Amygdala (tissue), 56 donors: ENCODE data around the gene BMP2.

Source experiments
- DNase-seq, 56 donors: peaks; one replicate each; lab custom pipeline; 2025; lab: John Stamatoyannopoulos, UW

Gene BMP2

DNA sequence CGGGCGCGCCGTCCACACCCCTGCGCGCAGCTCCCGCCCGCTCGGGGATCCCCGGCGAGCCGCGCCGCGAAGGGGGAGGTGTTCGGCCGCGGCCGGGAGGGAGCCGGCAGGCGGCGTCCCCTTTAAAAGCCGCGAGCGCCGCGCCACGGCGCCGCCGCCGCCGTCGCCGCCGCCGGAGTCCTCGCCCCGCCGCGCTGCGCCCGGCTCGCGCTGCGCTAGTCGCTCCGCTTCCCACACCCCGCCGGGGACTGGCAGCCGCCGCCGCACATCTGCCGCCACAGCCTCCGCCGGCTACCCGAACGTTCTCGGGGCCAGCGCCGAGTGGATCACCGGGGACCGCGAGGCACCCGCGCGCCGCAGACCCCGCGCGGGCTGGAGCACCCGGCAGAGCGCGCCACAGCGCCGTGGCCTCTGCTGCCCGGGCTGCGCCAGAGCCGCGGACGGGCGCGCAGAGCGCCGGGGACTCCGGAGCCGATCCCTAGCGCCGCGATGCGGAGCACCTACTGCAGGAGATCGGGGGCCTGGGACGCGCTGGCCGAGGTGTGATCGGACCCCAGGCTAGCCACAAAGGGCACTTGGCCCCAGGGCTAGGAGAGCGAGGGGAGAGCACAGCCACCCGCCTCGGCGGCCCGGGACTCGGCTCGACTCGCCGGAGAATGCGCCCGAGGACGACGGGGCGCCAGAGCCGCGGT is at the start of gene BMP2:
BMP2 (plus strand) TSS at position 151 of the 692 bp plus-strand sequence. CDS start 2,441 bp downstream, outside the sequence.
- DNase-seq, result peak in 33 of 56 donors; percentile 14 to 77 (median 51)

DNA sequence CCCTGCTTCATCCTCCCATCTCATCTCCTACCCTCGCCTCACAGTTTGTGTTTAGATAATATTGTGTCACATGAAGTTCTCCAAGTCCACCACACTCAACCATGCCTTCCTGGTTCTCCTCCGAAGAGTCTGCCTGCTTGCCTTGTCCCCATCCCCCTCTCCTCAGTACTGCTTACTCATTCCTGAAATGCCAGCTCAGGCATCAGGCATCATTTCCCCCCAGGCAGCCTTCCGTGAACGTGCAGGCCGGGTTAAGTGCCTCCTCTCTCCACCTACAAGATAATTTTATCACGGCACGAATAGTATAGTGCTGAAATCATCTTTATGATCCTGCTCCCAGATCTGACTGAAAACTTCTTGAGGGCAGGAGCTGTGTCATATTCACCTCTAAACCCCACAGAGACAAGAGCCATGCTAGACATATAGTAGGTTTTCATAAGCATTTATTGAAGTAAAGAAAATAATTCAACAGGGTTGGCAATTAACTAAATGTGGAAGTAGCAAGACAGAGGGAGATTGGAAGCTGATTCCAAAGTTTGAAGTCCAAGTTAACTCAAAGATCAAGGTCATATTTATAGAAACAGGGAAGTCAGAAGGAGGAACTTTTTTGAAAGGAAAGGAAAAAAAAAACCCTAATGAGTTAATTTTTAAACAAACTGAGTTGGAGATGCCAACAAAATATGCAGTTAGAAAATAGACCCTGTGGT is 48.7 kb upstream of the BMP2 start:
- DNase-seq, result no peak

DNA sequence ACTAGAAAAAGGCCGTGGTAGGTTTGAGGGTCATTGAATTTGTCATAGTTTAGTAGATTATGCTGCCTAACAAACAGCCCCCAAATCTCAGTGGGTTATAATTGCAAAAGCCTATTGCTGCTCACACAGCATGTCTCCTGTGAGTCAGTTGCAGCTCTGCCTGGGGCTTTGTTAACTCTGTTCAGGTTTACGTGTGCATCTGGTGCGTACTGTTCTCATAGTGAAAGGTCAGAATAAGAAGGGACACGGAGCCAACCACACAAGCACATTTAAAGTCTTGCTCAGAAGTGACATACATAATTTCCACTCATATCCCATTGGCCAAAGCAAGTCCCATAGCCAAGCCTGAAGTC is 48.1 kb upstream of the BMP2 start:
- DNase-seq, result no peak

DNA sequence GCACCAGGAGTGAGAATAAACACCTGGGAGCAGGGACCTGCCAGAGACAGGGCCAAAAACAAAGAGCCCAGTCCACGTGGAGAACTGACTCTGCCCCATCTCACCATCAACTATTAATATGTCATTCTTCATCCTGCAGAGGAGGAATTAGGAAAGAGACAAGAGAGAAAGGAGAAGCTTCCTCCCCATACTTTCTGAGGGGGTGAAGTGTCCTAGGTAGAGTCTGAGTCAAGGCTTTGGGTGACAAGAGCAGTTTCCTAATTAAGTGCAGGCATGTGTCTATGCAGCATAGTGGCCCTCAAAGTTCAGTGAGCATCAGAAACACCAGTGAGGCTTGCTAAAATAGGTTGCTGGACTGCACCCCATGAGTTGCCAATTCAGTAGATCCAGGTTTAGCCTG is 40.7 kb upstream of the BMP2 start:
- DNase-seq, result no peak

DNA sequence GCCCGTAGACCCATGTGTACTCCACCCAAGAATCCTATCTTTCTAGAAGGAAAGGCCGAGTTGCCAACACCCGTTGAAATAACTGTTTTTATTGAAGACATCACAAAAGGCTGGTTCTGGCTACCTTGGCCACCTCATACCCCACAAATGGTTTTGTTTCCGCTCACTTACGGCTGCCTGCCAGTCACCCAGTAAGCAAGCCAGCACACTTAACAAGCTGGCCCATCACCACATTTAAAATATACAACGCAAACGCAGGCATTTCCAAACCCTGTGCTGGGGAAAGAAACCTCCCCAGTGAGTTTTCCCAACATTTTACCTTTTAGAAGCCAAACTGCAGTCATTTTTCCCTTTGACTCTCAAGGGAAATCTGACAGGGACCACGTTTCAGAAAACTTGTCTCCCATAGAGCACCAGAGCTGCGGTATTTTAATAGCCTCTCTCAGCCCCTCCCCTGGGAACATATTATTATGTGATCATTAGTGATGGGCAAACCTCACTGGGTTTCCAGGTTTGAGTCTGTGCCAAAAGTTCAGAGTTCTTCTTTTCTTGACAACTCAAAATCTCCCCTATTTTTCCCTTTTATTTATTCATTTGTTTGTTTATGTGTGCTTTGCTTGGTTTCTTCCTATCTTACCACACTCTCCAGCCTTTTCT is 36.7 kb upstream of the BMP2 start:
- peak in 1 of 56 donors; percentile 6 for DNase-seq

DNA sequence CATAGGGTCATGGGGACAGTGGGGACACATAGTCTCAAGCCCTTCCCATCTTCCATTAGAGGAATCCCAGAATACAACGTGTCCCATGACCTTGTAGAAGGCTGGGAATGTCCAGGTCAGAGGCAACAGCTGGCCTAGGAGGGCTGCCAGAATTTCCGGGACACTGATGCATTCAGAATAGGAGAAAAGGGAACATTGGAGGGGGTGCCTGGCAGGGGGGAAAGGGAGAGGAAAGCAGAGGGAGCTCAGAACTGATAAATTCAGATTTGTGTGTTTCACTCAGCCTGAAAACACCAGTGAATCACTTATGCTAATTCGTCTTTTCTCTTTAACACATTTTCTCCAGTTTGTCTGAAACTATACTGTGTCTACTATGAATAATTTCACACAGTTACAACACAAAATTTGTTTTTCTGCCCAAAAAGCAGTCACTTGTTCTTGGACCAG is 35.5 kb upstream of the BMP2 start:
- DNase-seq, result peak in 44 of 56 donors; percentile 3 to 76 (median 32)

DNA sequence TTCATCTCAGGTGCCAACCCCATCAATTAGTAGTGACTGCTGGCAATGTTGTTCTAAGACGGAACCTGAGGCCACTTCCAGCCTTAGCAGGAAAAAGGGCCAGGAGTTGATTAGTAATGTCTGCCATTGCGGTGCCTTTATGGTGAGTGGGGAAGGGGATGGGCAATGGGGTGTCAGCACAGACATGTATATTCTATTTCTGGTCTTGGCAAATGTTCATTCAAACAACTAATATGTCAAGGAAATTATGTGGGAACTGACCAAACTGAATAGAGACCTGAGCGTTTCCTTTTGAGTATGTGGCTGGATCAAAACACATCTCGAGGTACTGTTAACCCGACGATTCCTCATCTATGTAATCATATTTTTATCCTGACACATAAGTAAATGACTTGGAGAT is 34.6 kb upstream of the BMP2 start:
- no peak for DNase-seq

DNA sequence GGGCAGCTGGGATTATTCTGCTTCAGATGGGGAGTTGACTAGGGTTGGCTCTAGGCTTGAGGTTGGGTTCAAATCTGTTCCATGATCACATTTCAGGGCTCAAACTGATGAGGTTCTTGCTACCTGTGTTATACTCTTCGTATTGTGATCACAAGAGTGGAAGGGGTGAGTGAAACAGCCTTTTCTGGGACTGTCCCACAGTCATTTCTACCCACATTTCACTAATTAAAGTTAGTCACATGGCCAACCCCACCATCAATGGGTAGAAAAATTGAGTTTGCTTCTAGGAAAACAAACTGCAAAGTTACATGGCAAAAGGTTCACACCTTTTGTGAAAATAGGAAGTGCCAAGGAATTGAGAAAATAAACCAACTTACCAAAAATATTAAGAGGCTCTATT is 33.5 kb upstream of the BMP2 start:
- DNase-seq, result no peak

DNA sequence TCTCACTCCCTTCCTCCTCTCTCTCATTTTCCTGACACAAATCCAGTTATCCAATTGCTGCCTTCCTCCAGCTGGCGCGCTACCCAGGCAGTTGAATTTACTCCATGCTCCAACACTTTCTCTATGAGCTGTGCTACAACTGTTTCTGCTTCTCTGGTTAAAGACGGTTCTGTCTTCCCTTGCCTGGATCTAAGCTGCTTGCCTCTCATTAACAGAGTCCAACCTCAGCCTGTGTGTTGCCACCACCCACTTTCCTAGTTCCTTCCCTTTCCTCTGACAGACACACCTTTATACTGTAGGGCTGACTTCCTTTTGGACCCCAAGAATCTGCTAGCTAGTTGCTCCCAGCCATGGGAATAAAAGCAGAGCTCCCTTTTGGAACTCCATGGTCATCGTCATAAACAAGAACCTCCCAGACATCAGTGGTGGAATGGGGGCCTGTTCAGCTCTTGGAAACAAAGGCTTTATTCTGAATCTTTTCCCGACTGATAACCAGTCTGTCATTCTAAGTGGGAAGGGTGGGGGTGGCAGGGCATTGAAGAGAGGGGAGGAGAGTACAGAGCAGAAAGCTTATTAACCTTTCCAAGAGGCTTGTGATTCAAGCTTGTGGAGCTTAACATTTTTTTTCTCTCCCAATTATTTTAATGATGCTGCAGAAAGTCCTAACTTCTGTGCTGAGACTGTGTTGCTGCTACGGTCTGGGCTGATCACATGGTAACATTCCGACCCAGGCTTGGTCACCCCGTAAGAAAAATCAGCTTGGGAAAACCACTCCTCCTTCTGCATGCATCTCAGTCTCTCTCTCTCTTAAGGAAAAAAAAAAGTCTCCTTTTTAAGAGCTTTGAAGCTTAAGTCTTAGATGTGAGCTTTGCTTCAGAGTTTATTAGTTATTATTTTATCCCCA is 31.3 kb upstream of the BMP2 start:
- peak in 14 of 56 donors; percentile 1 to 29 (median 10) for DNase-seq

DNA sequence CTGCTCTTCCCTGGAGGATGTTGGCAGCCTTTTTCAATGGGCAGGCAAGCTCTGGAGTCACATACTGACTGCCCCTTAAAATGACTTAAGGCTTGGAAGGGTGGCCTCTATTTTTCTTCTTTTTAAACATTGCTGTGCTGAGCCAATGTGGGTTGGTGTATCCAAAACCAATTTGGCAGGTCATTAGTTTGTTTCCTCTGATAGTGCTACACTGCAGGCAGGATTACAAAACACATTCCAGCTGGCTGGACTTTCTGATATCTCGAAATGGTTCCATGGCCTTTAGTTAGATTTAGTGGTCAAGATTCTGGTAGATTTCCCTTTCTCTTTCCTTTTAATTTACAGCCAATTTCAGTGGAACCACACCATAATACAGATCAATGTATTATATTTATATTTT is 28.1 kb upstream of the BMP2 start:
- DNase-seq, result no peak

DNA sequence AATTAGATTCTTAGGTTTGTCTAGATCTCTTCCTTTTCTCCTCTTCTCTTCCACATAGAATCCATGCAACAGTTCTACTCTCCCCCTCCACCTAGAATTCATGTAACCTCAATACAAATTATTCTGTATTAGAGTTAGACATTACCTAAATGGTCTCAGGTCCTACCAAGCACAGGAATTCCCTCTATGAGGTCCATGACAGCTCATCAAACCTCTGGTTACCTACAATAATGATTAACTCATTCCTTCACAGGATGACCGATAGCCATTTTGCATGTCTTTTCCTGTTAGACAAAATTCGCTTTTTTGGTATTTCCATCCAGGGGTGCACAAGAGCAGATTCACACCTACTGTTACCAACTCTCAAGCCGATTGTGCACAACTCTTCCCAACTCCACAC is 27.4 kb upstream of the BMP2 start:
- DNase-seq, result no peak

DNA sequence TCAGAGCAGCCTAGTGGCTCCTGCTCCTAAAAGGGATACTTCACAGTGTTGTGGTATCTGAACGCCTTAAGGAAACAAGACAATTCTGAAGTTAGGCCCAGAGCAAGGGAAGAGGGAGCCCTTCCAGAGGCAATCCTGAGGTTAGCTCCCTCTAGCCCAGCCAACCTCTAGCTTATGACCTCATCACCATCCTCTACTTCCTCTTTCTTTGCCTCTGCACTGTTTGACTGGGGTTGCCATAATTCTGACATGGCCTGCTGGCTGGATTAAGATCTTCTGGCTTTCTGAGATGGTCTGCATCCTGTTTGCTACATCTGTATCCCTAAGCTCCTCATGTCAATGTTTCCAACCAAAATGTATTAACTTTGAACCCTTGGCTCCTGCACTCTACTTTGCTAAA is 23.3 kb upstream of the BMP2 start:
- DNase-seq, result no peak

DNA sequence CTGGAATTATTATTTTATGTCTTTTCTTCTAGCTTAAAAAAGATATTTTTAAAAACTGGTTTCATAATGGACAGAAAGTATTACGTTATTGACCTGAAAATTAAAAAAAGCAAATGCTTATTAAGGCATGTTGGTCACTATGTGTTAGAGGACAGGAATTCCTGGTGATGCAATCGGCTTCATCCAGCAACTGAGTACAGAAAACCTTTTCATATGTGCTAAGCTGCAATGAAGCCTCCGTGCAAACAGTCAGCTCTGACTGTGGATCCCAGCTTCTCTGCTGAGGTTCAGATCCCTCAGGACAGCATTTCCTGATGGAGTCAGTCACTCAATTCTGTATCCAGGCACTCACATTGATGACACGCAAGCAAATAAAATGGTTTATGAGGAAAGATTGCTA is 22.7 kb upstream of the BMP2 start:
- no peak for DNase-seq

DNA sequence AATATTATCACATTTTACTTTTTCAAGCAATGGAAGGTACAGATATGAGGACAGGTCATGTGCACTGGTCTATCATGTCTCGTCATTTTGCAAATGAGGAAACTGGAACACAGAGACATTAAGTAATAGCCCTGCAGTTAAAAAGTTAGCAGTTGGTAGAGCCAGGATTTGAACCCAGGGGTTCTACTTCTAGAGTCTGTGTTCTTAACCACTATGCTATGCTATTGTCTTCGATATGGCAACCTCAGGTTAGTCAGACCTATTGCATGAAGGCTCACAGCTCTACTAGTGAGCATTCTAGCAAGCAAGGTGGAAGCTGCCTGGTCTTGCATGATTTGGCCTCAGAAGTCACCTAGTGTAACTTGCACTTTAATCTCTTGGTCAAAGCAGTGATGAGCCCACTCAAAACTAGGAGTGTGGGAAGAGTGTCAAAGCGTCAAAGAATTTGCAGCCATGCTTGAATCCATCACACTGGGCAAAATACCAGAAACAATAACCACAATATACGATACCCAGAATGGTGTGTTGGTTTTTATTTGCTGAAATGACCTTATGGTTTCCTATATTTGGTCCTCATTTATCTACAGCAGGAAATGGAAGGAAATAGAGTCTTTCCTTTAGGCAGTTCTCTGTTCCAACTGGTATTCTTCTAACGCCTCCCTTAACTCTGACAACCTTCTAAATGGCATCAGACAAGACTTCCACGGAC is 20.4 kb upstream of the BMP2 start:
- DNase-seq, result peak in 2 of 56 donors; percentile 8 to 26

DNA sequence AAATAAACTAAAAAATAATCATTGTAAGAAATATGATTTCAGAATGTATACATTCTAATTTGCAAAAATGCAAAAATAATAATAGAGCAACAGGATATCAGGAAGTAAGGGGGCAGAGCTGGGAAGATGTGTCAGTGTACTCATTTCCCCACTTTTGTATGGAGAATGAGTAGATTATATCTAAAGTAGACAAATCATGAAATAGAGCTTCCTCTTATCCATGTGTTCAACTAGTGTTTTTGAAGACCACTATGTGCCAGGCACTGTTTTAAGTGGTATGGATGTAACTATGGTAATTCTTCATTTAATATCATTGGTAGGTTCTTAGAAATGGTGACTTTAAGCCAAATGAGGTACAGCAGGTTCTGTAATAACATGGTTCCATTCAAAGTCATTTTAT is 17.0 kb upstream of the BMP2 start:
- no peak for DNase-seq

DNA sequence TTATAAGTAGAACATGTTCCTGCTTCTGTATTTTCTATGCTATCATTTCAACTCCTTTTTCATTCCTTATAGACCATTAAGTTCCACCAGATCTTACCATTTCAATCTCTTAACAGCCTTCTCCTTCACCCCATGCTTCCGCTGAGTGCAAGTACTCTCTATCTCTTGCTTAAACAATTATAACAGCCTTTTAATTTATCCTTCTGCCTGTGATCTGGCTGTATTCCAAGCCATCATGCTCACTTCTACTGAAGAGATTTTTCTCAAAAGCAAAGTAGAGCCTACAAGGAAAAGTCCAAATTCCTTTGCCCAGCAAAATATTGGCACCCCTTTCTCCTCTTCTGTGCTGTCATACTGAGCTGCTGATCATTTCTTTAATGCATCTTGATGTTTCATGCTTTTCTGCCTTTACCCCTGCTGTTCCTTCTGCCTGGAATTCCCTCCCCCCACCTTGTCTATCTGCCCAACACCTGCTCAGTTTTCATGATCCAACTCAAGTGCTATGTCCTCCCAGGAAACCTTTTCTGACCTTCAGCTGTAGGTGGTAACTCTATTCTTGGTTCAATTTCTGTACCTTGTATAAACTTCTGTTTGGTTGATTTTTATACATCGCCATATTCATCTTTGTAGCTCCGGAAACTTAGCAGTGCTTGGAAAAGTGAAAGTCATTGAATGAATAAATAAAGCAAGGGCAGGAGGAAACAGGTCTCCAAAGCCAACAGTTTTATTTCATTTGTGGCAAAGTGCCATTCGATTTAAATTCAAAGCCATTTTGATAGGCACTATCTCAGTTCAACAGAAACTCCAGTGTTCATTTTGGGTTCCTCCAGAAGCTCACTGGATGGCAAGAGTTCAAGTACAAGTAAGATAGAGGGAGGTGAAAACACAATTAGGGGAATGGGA is 10.5 kb upstream of the BMP2 start:
- no peak for DNase-seq

DNA sequence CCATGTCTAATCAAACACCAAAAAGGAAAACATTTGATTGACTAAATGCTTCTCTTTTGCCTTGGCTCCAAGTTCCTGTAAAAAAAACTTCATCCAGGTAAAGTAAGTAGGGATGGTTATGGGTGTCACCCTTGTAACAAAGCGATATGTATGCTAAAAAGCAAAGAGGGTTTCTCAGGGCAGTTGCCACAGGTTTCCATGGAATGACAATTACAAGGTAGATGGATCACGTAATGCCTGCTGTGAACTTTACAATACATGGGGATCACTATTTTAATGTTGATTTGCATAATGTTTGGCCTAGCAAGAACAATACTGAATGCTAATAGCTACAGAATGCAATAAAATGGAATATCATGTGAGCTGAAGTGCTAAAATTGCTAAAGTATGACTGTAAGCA is 2.9 kb upstream of the BMP2 start:
- no peak for DNase-seq

DNA sequence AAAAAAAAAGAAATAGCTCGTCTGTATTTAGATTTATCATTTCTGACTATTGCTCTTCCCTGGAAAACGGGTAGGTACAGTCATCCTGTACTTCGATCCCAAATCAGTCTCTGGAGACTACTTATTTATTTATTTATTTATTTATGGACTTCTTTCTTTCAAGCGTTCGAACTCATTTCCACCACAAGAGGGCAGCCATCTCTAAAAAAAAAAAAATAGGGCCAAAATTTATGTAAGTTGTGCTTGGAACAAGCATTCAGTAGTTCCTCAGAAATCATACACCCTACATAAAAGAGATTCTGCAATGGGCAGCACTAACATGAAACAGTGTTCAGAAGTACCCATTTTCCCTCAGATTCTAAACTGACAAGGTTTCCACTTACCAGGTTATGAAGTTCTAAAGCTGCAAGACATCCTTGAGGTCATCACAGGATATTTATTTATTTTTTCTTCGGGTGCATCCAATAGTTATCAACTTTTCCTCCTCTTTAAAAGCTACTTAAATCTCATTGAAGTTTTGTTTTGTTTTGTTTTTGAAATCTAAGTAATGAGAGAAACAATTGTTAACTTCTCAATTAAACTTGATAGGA is 1.9 kb upstream of the BMP2 start:
- DNase-seq, result peak in 5 of 56 donors; percentile 1 to 40 (median 8)

DNA sequence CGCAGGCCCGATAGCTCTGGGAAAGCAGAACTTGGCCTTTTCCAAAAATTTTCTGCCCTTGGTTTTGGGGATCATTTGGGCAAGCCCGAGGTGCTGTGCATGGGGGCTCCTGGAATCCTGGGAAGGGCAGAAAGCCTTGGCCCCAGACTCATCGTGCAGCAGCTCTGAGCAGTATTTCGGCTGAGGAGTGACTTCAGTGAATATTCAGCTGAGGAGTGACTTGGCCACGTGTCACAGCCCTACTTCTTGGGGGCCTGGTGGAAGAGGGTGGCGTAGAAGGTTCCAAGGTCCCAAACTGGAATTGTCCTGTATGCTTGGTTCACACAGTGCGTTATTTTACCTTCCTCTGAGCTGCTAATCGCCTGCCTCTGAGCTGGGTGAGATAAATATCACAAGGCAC is 1.1 kb upstream of the BMP2 start:
- peak in 1 of 56 donors; percentile 10 for DNase-seq
